ENCODE results near the gene SFXN5.

Gene SFXN5

DNA sequence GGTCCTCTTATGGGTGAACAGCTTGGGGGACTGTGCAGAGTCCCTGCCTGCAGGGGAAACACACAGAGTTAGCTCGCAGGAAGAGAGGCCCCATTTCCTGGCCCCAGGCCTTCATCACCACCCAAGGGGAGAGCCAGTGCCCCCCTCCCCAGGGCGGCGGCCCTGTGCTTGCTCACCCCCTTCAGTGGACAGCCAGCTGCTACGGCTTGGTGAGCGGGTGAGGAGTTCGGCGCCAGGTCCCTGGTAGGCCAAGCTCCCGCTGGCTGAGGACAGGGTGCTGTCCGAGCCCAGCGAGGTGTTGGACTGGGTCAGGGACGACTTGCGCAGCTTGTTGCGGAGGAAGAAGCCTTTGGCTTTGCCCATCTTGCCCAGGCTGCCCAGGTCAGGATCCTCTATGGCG is 17.2 kb upstream of the SFXN5 start:
- H3K18ac ChIP-seq (ENCODE audit: low read length) = no peak overlapping the region
- H3K56ac ChIP-seq (ENCODE audit: low read length) = no peak overlapping the region
- no peak overlapping the region for H4K8ac ChIP-seq (ENCODE audit: low read depth, low read length)
- H3K4ac ChIP-seq (ENCODE audit: low read depth, low read length) = no peak overlapping the region
- H2BK15ac ChIP-seq (replicated peaks; ENCODE audit: low read depth) = no peak overlapping the region
- H3K27me3 ChIP-seq (ENCODE audit: insufficient read depth, low read length, poor library complexity) = no peaks in the 10 kb centered on the region
- no peak overlapping the region for H3K4me2 ChIP-seq (ENCODE audit: low read length)
- H3K23ac ChIP-seq (ENCODE audit: low read length) = no peak overlapping the region
- no peak overlapping the region for H4K5ac ChIP-seq (ENCODE audit: low read length)
- no peaks in the 10 kb centered on the region for H3K4me1 ChIP-seq (ENCODE audit: control insufficient read depth, low read depth, low read length)
- H2AK5ac ChIP-seq (ENCODE audit: low read length) = no peak overlapping the region
- no peaks in the 10 kb centered on the region for H3K79me2 ChIP-seq (ENCODE audit: control insufficient read depth, insufficient read depth, low read length)
- peaks cover 2% of the 10 kb centered on the region for H3K79me1 ChIP-seq (ENCODE audit: low read length)
- WGBS (ENCODE audit: extremely low coverage, insufficient coverage, low lambda C conversion rate) = no CpG with 5 or more reads among the region's 14 CpGs
- no peak for DNase-seq
- no peak overlapping the region for H3K27ac ChIP-seq (ENCODE audit: low read depth, low read length)
- H3K36me3 ChIP-seq (ENCODE audit: control insufficient read depth, insufficient read depth, low read length) = no peaks in the 10 kb centered on the region
- H3K9ac ChIP-seq (ENCODE audit: low read length) = no peak overlapping the region
- H2BK5ac ChIP-seq (ENCODE audit: low read length) = no peak overlapping the region
- no peak overlapping the region for H2BK120ac ChIP-seq (ENCODE audit: low read depth, low read length)
- no peak overlapping the region for H3K4me3 ChIP-seq (ENCODE audit: low read length)

DNA sequence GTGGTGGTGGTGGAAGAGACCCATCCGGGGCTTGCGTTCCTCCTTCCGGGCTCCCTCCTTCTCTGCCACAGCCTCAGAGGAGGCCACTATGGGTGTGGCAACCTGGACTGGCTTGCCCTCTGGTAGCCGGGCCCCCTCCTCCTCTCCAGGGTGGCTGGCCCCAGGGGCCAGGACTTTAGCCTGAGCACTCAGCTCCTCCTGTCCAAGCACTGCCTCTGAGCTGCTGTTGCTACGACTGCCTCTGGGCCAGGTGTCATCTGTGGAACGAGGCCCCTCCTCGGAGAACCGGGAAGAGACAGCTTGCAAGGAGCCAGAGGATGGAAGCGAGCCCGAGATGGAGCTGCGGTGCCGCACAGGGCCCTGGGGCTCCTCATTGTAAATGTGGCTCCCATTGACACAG is 16.7 kb upstream of the SFXN5 start:
- Histone ChIP-seq H3K36me3 (ENCODE audit: control insufficient read depth, insufficient read depth, low read length) (no peaks in the 10 kb centered on the region), H3K4me1 (ENCODE audit: control insufficient read depth, low read depth, low read length) (no peaks in the 10 kb centered on the region), H3K18ac (ENCODE audit: low read length) (no peak overlapping the region), H4K8ac (ENCODE audit: low read depth, low read length) (no peak overlapping the region), H2BK120ac (ENCODE audit: low read depth, low read length) (no peak overlapping the region), H3K9ac (ENCODE audit: low read length) (no peak overlapping the region), H2AK5ac (ENCODE audit: low read length) (no peak overlapping the region), H3K4me2 (ENCODE audit: low read length) (no peak overlapping the region), H3K4me3 (ENCODE audit: low read length) (no peak overlapping the region), H3K79me2 (ENCODE audit: control insufficient read depth, insufficient read depth, low read length) (no peaks in the 10 kb centered on the region), H2BK5ac (ENCODE audit: low read length) (no peak overlapping the region), H3K79me1 (ENCODE audit: low read length) (peaks cover 2% of the 10 kb centered on the region), H3K4ac (ENCODE audit: low read depth, low read length) (no peak overlapping the region), H4K5ac (ENCODE audit: low read length) (no peak overlapping the region), H3K27ac (ENCODE audit: low read depth, low read length) (no peak overlapping the region), H2BK15ac (replicated peaks; ENCODE audit: low read depth) (no peak overlapping the region), H3K23ac (ENCODE audit: low read length) (no peak overlapping the region), H3K56ac (ENCODE audit: low read length) (no peak overlapping the region), H3K27me3 (ENCODE audit: insufficient read depth, low read length, poor library complexity) (no peaks in the 10 kb centered on the region)
- WGBS (ENCODE audit: extremely low coverage, insufficient coverage, low lambda C conversion rate) = no CpG with 5 or more reads among the region's 12 CpGs
- no peak for DNase-seq

DNA sequence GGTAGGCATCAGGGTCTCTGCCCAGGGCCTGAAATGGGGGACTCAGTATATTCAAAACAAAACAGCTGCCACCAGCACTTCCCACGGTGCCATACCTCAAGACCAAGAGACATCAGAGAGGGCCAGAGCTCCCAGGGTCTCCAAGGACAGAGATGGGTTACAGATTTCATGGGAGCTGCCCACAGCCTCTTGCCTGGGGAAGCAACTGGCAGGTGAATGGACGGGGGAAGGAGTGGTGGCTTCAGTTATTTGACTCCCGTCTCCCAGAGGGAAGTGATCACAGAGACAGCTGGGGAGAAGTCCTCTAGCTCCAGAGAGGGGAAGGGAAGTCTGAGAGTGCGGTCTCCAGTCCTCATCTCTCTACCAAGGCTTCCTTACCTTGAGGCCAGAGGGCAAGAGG is 15.8 kb upstream of the SFXN5 start:
- Histone ChIP-seq H3K23ac (ENCODE audit: low read length) (no peak overlapping the region), H3K79me2 (ENCODE audit: control insufficient read depth, insufficient read depth, low read length) (no peaks in the 10 kb centered on the region), H2BK5ac (ENCODE audit: low read length) (no peak overlapping the region), H3K18ac (ENCODE audit: low read length) (no peak overlapping the region), H3K9ac (ENCODE audit: low read length) (no peak overlapping the region), H3K4me2 (ENCODE audit: low read length) (no peak overlapping the region), H2AK5ac (ENCODE audit: low read length) (no peak overlapping the region), H4K8ac (ENCODE audit: low read depth, low read length) (no peak overlapping the region), H3K27ac (ENCODE audit: low read depth, low read length) (no peak overlapping the region), H3K56ac (ENCODE audit: low read length) (no peak overlapping the region), H2BK15ac (replicated peaks; ENCODE audit: low read depth) (no peak overlapping the region), H3K27me3 (ENCODE audit: insufficient read depth, low read length, poor library complexity) (no peaks in the 10 kb centered on the region), H3K4me1 (ENCODE audit: control insufficient read depth, low read depth, low read length) (no peaks in the 10 kb centered on the region), H3K79me1 (ENCODE audit: low read length) (peaks cover 2% of the 10 kb centered on the region), H3K4me3 (ENCODE audit: low read length) (no peak overlapping the region), H2BK120ac (ENCODE audit: low read depth, low read length) (no peak overlapping the region), H4K5ac (ENCODE audit: low read length) (no peak overlapping the region), H3K36me3 (ENCODE audit: control insufficient read depth, insufficient read depth, low read length) (no peaks in the 10 kb centered on the region), H3K4ac (ENCODE audit: low read depth, low read length) (no peak overlapping the region)
- no CpG with 5 or more reads among the region's 4 CpGs for WGBS (ENCODE audit: extremely low coverage, insufficient coverage, low lambda C conversion rate)
- no peak for DNase-seq

DNA sequence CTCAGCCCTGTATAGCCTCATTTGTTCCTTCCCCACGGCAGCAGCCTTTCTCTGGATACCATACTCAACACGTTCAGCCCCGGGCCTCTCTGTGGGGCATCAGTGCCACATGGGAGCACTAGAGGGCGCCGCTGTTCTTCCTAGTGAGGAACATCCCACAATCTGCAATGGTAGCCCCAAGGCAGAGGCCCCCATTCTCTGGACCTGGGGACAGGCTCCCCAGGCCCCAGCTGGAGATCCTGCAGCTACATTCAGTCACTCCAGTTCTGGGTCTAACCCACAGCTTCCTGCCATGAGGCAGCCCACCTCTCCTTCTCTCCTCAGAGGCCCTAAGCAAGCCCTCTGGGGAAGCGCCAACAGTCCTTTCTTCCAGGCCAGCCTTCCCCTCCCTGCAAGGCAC is 14.2 kb upstream of the SFXN5 start:
- H4K5ac ChIP-seq (ENCODE audit: low read length) = no peak overlapping the region
- peaks cover 2% of the 10 kb centered on the region for H3K4me1 ChIP-seq (ENCODE audit: control insufficient read depth, low read depth, low read length)
- no peak overlapping the region for H2BK120ac ChIP-seq (ENCODE audit: low read depth, low read length)
- no peak overlapping the region for H2BK15ac ChIP-seq (replicated peaks; ENCODE audit: low read depth)
- no peak overlapping the region for H4K8ac ChIP-seq (ENCODE audit: low read depth, low read length)
- no peak overlapping the region for H2BK5ac ChIP-seq (ENCODE audit: low read length)
- DNase-seq = peak; percentile 83
- H3K27ac ChIP-seq (ENCODE audit: low read depth, low read length) = no peak overlapping the region
- H3K23ac ChIP-seq (ENCODE audit: low read length) = no peak overlapping the region
- no peak overlapping the region for H3K4ac ChIP-seq (ENCODE audit: low read depth, low read length)
- no peak overlapping the region for H3K18ac ChIP-seq (ENCODE audit: low read length)
- no peak overlapping the region for H2AK5ac ChIP-seq (ENCODE audit: low read length)
- no peak overlapping the region for H3K4me3 ChIP-seq (ENCODE audit: low read length)
- H3K79me2 ChIP-seq (ENCODE audit: control insufficient read depth, insufficient read depth, low read length) = no peaks in the 10 kb centered on the region
- no peak overlapping the region for H3K56ac ChIP-seq (ENCODE audit: low read length)
- no peaks in the 10 kb centered on the region for H3K27me3 ChIP-seq (ENCODE audit: insufficient read depth, low read length, poor library complexity)
- no peak overlapping the region for H3K4me2 ChIP-seq (ENCODE audit: low read length)
- H3K9ac ChIP-seq (ENCODE audit: low read length) = no peak overlapping the region
- no CpG with 5 or more reads among the region's 6 CpGs for WGBS (ENCODE audit: extremely low coverage, insufficient coverage, low lambda C conversion rate)
- H3K79me1 ChIP-seq (ENCODE audit: low read length) = peaks cover 2% of the 10 kb centered on the region
- H3K36me3 ChIP-seq (ENCODE audit: control insufficient read depth, insufficient read depth, low read length) = no peaks in the 10 kb centered on the region

DNA sequence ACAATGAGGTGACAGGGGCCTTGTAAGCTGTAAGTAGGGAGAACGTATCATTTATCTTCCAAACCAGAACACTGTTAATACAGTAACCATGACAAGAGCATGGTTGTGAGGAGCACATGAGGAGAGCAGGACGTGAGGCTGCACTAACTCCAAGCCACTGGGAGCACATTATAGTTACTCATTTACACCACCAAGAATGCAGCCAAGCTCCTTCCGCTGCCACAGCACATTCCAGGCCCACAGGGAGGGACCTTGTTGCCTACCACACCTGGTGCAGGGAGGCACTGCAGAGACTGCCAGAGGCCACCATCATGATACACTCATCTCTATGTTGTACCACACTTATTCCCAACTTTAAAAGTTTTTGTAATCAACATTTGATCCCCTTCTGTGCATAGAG is 13.5 kb upstream of the SFXN5 start:
- DNase-seq = no peak
- Histone ChIP-seq H3K56ac (ENCODE audit: low read length) (no peak overlapping the region), H2BK15ac (replicated peaks; ENCODE audit: low read depth) (no peak overlapping the region), H3K79me2 (ENCODE audit: control insufficient read depth, insufficient read depth, low read length) (no peaks in the 10 kb centered on the region), H3K4me1 (ENCODE audit: control insufficient read depth, low read depth, low read length) (peaks cover 2% of the 10 kb centered on the region), H3K18ac (ENCODE audit: low read length) (no peak overlapping the region), H4K5ac (ENCODE audit: low read length) (no peak overlapping the region), H3K27me3 (ENCODE audit: insufficient read depth, low read length, poor library complexity) (no peaks in the 10 kb centered on the region), H2AK5ac (ENCODE audit: low read length) (no peak overlapping the region), H2BK120ac (ENCODE audit: low read depth, low read length) (no peak overlapping the region), H3K4me2 (ENCODE audit: low read length) (no peak overlapping the region), H3K9ac (ENCODE audit: low read length) (no peak overlapping the region), H4K8ac (ENCODE audit: low read depth, low read length) (no peak overlapping the region), H3K4ac (ENCODE audit: low read depth, low read length) (no peak overlapping the region), H3K4me3 (ENCODE audit: low read length) (no peak overlapping the region), H3K36me3 (ENCODE audit: control insufficient read depth, insufficient read depth, low read length) (no peaks in the 10 kb centered on the region), H3K79me1 (ENCODE audit: low read length) (no peaks in the 10 kb centered on the region), H3K23ac (ENCODE audit: low read length) (no peak overlapping the region), H3K27ac (ENCODE audit: low read depth, low read length) (no peak overlapping the region), H2BK5ac (ENCODE audit: low read length) (no peak overlapping the region)
- no CpG with 5 or more reads among the region's 3 CpGs for WGBS (ENCODE audit: extremely low coverage, insufficient coverage, low lambda C conversion rate)

DNA sequence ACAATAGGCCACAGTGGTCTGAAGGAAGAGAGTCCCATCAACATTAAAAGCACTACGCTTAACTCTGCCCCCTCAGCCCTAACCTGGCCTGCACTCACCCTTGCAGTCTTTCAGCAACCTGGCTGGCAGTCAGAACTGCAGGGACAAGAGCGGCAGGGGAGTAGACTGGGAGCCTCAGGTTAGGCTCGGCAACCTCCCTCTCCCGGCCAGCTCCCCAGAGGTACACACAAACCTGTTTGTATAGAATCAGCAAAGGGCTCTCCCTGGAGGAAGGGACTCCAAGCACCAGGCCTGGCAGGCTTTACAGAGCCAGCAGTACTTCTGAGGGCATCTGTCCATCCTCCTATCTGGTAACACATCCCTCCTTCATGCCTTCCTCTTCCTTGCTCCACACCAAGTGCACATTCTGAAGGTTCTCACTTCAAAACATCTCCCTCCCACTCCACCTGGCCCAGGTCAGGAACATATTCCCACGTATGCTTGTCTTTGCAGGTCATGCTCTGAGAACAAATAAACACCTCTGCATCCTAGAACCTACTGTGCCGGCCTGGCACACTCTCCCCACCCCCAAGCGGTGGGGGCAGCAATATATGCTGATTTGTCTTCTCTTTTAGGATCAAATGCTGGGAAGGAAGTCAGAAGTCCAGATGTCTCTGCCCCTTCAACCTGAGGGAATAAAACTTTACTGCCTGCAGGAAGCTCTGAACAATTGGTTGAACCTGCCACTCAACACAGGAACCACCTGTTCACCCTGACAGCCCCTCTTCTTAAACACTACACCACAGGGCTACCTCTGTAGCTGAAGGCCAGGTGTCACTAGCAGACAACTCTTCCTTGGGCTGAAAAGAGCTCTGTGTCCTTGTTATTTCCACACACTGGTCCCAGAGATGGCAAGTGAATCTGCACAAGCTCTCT is 12.6 kb upstream of the SFXN5 start:
- WGBS (ENCODE audit: extremely low coverage, insufficient coverage, low lambda C conversion rate) = no CpG with 5 or more reads among the region's 7 CpGs
- no peak overlapping the region for H4K8ac ChIP-seq (ENCODE audit: low read depth, low read length)
- H3K23ac ChIP-seq (ENCODE audit: low read length) = no peak overlapping the region
- H3K56ac ChIP-seq (ENCODE audit: low read length) = no peak overlapping the region
- H3K4me1 ChIP-seq (ENCODE audit: control insufficient read depth, low read depth, low read length) = peaks cover 2% of the 10 kb centered on the region
- H3K4ac ChIP-seq (ENCODE audit: low read depth, low read length) = no peak overlapping the region
- H3K27ac ChIP-seq (ENCODE audit: low read depth, low read length) = no peak overlapping the region
- H2BK120ac ChIP-seq (ENCODE audit: low read depth, low read length) = no peak overlapping the region
- H3K4me2 ChIP-seq (ENCODE audit: low read length) = no peak overlapping the region
- no peaks in the 10 kb centered on the region for H3K36me3 ChIP-seq (ENCODE audit: control insufficient read depth, insufficient read depth, low read length)
- H3K79me2 ChIP-seq (ENCODE audit: control insufficient read depth, insufficient read depth, low read length) = no peaks in the 10 kb centered on the region
- no peak overlapping the region for H2BK15ac ChIP-seq (replicated peaks; ENCODE audit: low read depth)
- no peak overlapping the region for H4K5ac ChIP-seq (ENCODE audit: low read length)
- H3K9ac ChIP-seq (ENCODE audit: low read length) = no peak overlapping the region
- no peak overlapping the region for H3K4me3 ChIP-seq (ENCODE audit: low read length)
- no peak overlapping the region for H2AK5ac ChIP-seq (ENCODE audit: low read length)
- H3K18ac ChIP-seq (ENCODE audit: low read length) = no peak overlapping the region
- H3K27me3 ChIP-seq (ENCODE audit: insufficient read depth, low read length, poor library complexity) = no peaks in the 10 kb centered on the region
- H2BK5ac ChIP-seq (ENCODE audit: low read length) = no peak overlapping the region
- no peaks in the 10 kb centered on the region for H3K79me1 ChIP-seq (ENCODE audit: low read length)
- DNase-seq = no peak

Data from mesendoderm (in vitro differentiated cells).